ENCODE results near the gene EML6. TPM values are rescaled to one million over a fixed set of nuclear protein-coding genes. Genes with fewer than 3 reads are reported as not detected.

The EML6 gene
- total RNA-seq, 1 donor from 2014 or later = 1.1 TPM

GRCh38 chr2:54815148-54815539 lies 91.7 kb downstream of the EML6 start:
- no peak for DNase-seq (ENCODE audit: extremely low spot score, unreplicated experiment)
- no peaks in the 10 kb centered on the region for H3K36me3 Mint-ChIP-seq (ENCODE audit: unreplicated experiment)
- peaks cover 30% of the 10 kb centered on the region for H3K27me3 Mint-ChIP-seq (ENCODE audit: unreplicated experiment)
- H3K9me3 Mint-ChIP-seq (ENCODE audit: unreplicated experiment) = no peaks in the 10 kb centered on the region
- TF ChIP-seq, protein P1, sequence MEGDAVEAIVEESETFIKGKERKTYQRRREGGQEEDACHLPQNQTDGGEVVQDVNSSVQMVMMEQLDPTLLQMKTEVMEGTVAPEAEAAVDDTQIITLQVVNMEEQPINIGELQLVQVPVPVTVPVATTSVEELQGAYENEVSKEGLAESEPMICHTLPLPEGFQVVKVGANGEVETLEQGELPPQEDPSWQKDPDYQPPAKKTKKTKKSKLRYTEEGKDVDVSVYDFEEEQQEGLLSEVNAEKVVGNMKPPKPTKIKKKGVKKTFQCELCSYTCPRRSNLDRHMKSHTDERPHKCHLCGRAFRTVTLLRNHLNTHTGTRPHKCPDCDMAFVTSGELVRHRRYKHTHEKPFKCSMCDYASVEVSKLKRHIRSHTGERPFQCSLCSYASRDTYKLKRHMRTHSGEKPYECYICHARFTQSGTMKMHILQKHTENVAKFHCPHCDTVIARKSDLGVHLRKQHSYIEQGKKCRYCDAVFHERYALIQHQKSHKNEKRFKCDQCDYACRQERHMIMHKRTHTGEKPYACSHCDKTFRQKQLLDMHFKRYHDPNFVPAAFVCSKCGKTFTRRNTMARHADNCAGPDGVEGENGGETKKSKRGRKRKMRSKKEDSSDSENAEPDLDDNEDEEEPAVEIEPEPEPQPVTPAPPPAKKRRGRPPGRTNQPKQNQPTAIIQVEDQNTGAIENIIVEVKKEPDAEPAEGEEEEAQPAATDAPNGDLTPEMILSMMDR (IDR thresholded peaks at IDR 0.05) = no peak
- no peaks in the 10 kb centered on the region for H3K4me1 Mint-ChIP-seq (ENCODE audit: unreplicated experiment)
- no peak overlapping the region for H3K27ac Mint-ChIP-seq (ENCODE audit: unreplicated experiment)
- no peak overlapping the region for H3K4me3 Mint-ChIP-seq (ENCODE audit: unreplicated experiment)

DNA sequence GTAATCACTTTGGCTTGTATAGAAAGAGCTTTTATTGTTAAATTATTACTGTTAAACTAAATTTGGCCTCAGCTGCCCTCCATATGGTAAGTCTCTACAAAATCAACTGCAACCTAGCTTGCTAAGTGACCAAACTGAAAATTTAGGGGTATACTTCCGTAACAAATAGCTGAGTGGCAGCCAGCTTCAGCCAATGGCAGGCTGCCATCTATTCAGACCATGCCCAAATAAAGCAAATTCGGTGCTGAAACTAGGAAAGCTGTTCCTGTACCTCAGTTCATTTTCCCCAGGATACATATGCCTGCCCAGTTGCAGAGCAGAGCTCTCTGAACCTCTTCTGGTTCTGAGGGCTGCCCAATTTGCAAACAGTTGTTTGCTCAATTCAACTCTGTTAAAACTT lies 94.8 kb downstream of the EML6 start:
- H3K27me3 Mint-ChIP-seq (ENCODE audit: unreplicated experiment) = peaks cover 48% of the 10 kb centered on the region
- no peak for DNase-seq (ENCODE audit: extremely low spot score, unreplicated experiment)
- no peak overlapping the region for H3K27ac Mint-ChIP-seq (ENCODE audit: unreplicated experiment)
- TF ChIP-seq, protein P1 (IDR thresholded peaks at IDR 0.05) = no peak
- H3K4me1 Mint-ChIP-seq (ENCODE audit: unreplicated experiment) = no peaks in the 10 kb centered on the region
- H3K4me3 Mint-ChIP-seq (ENCODE audit: unreplicated experiment) = no peak overlapping the region
- H3K36me3 Mint-ChIP-seq (ENCODE audit: unreplicated experiment) = peaks cover 1% of the 10 kb centered on the region
- no peaks in the 10 kb centered on the region for H3K9me3 Mint-ChIP-seq (ENCODE audit: unreplicated experiment)

DNA sequence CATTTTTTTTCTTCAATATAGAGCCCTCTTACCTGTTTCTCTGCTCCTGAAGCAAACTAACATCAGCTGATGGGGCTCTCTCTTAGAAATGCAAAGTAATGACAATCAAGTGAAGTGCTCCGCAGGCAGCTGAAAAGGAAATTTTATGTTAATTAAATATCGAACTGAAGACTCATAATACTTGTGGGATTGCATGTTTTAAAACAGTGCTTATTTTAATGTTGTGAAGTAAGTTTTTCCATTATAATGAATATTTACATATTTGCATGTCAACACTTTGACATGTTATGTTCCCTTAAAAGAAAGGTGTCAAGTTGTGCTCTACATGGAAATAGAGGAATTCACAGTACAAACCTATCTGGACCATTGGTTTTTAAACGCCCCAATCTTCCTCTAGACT lies 97.1 kb downstream of the EML6 start:
- peaks cover 1% of the 10 kb centered on the region for H3K36me3 Mint-ChIP-seq (ENCODE audit: unreplicated experiment)
- no peak for DNase-seq (ENCODE audit: extremely low spot score, unreplicated experiment)
- H3K27ac Mint-ChIP-seq (ENCODE audit: unreplicated experiment) = no peak overlapping the region
- TF ChIP-seq, protein P1 (IDR thresholded peaks at IDR 0.05) = no peak
- no peak overlapping the region for H3K4me3 Mint-ChIP-seq (ENCODE audit: unreplicated experiment)
- H3K9me3 Mint-ChIP-seq (ENCODE audit: unreplicated experiment) = no peaks in the 10 kb centered on the region
- peaks cover 61% of the 10 kb centered on the region for H3K27me3 Mint-ChIP-seq (ENCODE audit: unreplicated experiment)
- no peaks in the 10 kb centered on the region for H3K4me1 Mint-ChIP-seq (ENCODE audit: unreplicated experiment)

DNA sequence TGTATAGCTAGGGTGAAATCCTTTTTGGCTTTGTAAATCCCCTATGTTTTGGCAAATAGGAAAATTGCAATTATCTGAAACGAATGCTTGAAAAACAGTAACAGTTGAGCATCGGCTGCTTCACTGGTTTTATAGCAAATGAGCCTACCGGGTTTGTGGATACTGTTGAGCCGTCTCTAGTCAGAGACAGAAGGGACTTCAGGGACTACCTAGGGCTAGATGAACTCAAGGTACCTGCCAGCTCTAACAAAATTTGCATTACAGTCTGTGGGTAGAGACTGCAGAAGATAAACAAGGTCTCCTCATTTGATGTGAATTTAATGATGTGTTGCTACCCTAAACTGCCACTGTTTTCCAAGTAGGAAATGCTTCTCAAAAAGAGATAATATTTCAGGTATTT lies 101.1 kb downstream of the EML6 start:
- H3K27ac Mint-ChIP-seq (ENCODE audit: unreplicated experiment) = no peak overlapping the region
- no peaks in the 10 kb centered on the region for H3K4me1 Mint-ChIP-seq (ENCODE audit: unreplicated experiment)
- H3K9me3 Mint-ChIP-seq (ENCODE audit: unreplicated experiment) = no peaks in the 10 kb centered on the region
- TF ChIP-seq, protein P1 (IDR thresholded peaks at IDR 0.05) = no peak
- H3K27me3 Mint-ChIP-seq (ENCODE audit: unreplicated experiment) = peaks cover 83% of the 10 kb centered on the region
- H3K4me3 Mint-ChIP-seq (ENCODE audit: unreplicated experiment) = no peak overlapping the region
- no peak for DNase-seq (ENCODE audit: extremely low spot score, unreplicated experiment)
- peaks cover 1% of the 10 kb centered on the region for H3K36me3 Mint-ChIP-seq (ENCODE audit: unreplicated experiment)

GRCh38 chr2:54830546-54830945 lies 107.1 kb downstream of the EML6 start:
- DNase-seq (ENCODE audit: extremely low spot score, unreplicated experiment) = no peak
- no peaks in the 10 kb centered on the region for H3K36me3 Mint-ChIP-seq (ENCODE audit: unreplicated experiment)
- peaks cover 53% of the 10 kb centered on the region for H3K27me3 Mint-ChIP-seq (ENCODE audit: unreplicated experiment)
- TF ChIP-seq, protein P1 (IDR thresholded peaks at IDR 0.05) = no peak
- H3K27ac Mint-ChIP-seq (ENCODE audit: unreplicated experiment) = no peak overlapping the region
- no peak overlapping the region for H3K4me3 Mint-ChIP-seq (ENCODE audit: unreplicated experiment)
- H3K4me1 Mint-ChIP-seq (ENCODE audit: unreplicated experiment) = no peaks in the 10 kb centered on the region
- H3K9me3 Mint-ChIP-seq (ENCODE audit: unreplicated experiment) = no peaks in the 10 kb centered on the region
